Activated B cell treated with CpG ODN at 0.5 μM for 24 hours (primary cell): ENCODE data around the gene ACAN. TPM values are rescaled to one million over a fixed set of nuclear protein-coding genes. Genes with fewer than 3 reads are reported as not detected.

Source experiments
- ATAC-seq: fragments of 200-7000 bp; cut with Tn5 transposase; one replicate; pipeline ENCODE4 v1.10.0; 2021; ENCODE audit warnings: low read depth, mild to moderate bottlenecking, moderate library complexity
- CTCF ChIA-PET: fragments of 350-600 bp; sonication (Branson Sonifier 250); formaldehyde crosslinking; loops from one replicate; lab custom pipeline; 2021; ENCODE audit warnings: antibody characterized with exemption; lab: Charles Lee
- POLR2A ChIA-PET: fragments of 350-600 bp; sonication (Branson Sonifier 250); formaldehyde crosslinking; loops from one replicate; lab custom pipeline; 2021; ENCODE audit warnings: antibody characterized with exemption; lab: Charles Lee
- DNase-seq: peaks from one replicate; pipeline ENCODE4 v3.0.0; 2022
- H3K27ac Mint-ChIP-seq: one replicate; pipeline ENCODE4 v1.8.0; 2020; ENCODE audit warnings: mixed read lengths
- H3K27me3 Mint-ChIP-seq: one replicate; pipeline ENCODE4 v1.8.0; 2021; ENCODE audit warnings: mixed read lengths
- H3K36me3 Mint-ChIP-seq: one replicate; pipeline ENCODE4 v1.8.0; 2021; ENCODE audit warnings: low read depth, mixed read lengths
- H3K4me1 Mint-ChIP-seq: one replicate; pipeline ENCODE4 v1.8.0; 2021; ENCODE audit warnings: mixed read lengths
- H3K4me3 Mint-ChIP-seq: one replicate; pipeline ENCODE4 v1.8.0; 2020; ENCODE audit warnings: mild to moderate bottlenecking, mixed read lengths
- H3K9me3 Mint-ChIP-seq: one replicate; pipeline ENCODE4 v1.8.0; 2020; ENCODE audit warnings: mixed read lengths
- intact Hi-C: fragments of 100-400 bp; cut with micrococcal nuclease; formaldehyde crosslinking; loops from one replicate; pipeline ENCODE4 v1.15.1; 2024
- total RNA-seq: library from RNA; stranded (reverse); gene quantifications from 2 replicates; pipeline ENCODE4 v1.2.3, GENCODE V29; 2022
- TF ChIP-seq, protein P1 (sequence below): fragments of 200-600 bp; IDR thresholded peaks from one replicate; pipeline ENCODE4 v1.8.0; 2022; ENCODE audit warnings: antibody characterized with exemption, mild to moderate bottlenecking

ACAN gene
- total RNA-seq, result not detected in 2 replicates

GRCh38 chr15:88803241-88803919 is at the start of gene ACAN:
Gene ACAN, plus strand, starts transcription at chr15:88803436. Its CDS starts 32,771 bp downstream, at chr15:88836207.
- H3K4me1 Mint-ChIP-seq, result peaks cover 11% of the 10 kb centered on the region
- ChIA-PET POLR2A (no interaction called here), CTCF (interaction anchor here (3.1 kb wide), 1 partner anchor 179 kb away, joined by 13 read pairs; no protein-coding TSS in a partner anchor)
- no peak for ATAC-seq
- DNase-seq, result no peak
- H3K27me3 Mint-ChIP-seq, result peaks cover 59% of the 10 kb centered on the region
- intact Hi-C loops, result no loop called here
- H3K9me3 Mint-ChIP-seq, result no peaks in the 10 kb centered on the region
- no peak within 1 kb of the TSS for H3K27ac Mint-ChIP-seq
- H3K36me3 Mint-ChIP-seq, result no peaks in the 10 kb centered on the region
- H3K4me3 Mint-ChIP-seq, result peak within 1 kb of the TSS; percentile 68
- TF ChIP-seq, protein P1, sequence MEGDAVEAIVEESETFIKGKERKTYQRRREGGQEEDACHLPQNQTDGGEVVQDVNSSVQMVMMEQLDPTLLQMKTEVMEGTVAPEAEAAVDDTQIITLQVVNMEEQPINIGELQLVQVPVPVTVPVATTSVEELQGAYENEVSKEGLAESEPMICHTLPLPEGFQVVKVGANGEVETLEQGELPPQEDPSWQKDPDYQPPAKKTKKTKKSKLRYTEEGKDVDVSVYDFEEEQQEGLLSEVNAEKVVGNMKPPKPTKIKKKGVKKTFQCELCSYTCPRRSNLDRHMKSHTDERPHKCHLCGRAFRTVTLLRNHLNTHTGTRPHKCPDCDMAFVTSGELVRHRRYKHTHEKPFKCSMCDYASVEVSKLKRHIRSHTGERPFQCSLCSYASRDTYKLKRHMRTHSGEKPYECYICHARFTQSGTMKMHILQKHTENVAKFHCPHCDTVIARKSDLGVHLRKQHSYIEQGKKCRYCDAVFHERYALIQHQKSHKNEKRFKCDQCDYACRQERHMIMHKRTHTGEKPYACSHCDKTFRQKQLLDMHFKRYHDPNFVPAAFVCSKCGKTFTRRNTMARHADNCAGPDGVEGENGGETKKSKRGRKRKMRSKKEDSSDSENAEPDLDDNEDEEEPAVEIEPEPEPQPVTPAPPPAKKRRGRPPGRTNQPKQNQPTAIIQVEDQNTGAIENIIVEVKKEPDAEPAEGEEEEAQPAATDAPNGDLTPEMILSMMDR, result no peak

- Mint-ChIP-seq H3K4me3 (no peak overlapping the region), H3K9me3 (no peaks in the 10 kb centered on the region), H3K27me3 (peaks cover 9% of the 10 kb centered on the region), H3K4me1 (peaks cover 3% of the 10 kb centered on the region), H3K36me3 (no peaks in the 10 kb centered on the region), H3K27ac (no peak overlapping the region)
- TF ChIP-seq, protein P1, result no peak
- ChIA-PET POLR2A (no interaction called here), CTCF (no interaction called here)
- intact Hi-C loops, result no loop called here
- no peak for ATAC-seq
- DNase-seq, result no peak
These were observed 46.7 kb upstream of the ACAN start for GRCh38 chr15:88756521-88756920.

- H3K27me3 Mint-ChIP-seq, result peaks cover 9% of the 10 kb centered on the region
- H3K27ac Mint-ChIP-seq, result no peak overlapping the region
- TF ChIP-seq, protein P1, result no peak
- H3K9me3 Mint-ChIP-seq, result no peaks in the 10 kb centered on the region
- peaks cover 3% of the 10 kb centered on the region for H3K4me1 Mint-ChIP-seq
- H3K36me3 Mint-ChIP-seq, result no peaks in the 10 kb centered on the region
- no peak overlapping the region for H3K4me3 Mint-ChIP-seq
- CTCF ChIA-PET, result no interaction called here
- intact Hi-C loops, result no loop called here
- POLR2A ChIA-PET, result no interaction called here
- DNase-seq (no peak), ATAC-seq (no peak)
These were observed 46.3 kb upstream of the ACAN start for GRCh38 chr15:88756921-88757320.

- Mint-ChIP-seq H3K27ac (no peak overlapping the region), H3K36me3 (no peaks in the 10 kb centered on the region), H3K4me1 (no peaks in the 10 kb centered on the region), H3K9me3 (no peaks in the 10 kb centered on the region), H3K4me3 (no peak overlapping the region), H3K27me3 (peaks cover 3% of the 10 kb centered on the region)
- DNase-seq, result no peak
- ChIA-PET CTCF (no interaction called here), POLR2A (no interaction called here)
- TF ChIP-seq, protein P1, result no peak
- no peak for ATAC-seq
- intact Hi-C loops, result no loop called here
These were observed 43.4 kb upstream of the ACAN start for GRCh38 chr15:88759872-88760271.

GRCh38 chr15:88764448-88764847 is 38.8 kb upstream of the ACAN start:
- Mint-ChIP-seq H3K27ac (no peak overlapping the region), H3K36me3 (no peaks in the 10 kb centered on the region), H3K27me3 (peaks cover 20% of the 10 kb centered on the region), H3K4me3 (no peak overlapping the region), H3K4me1 (no peaks in the 10 kb centered on the region), H3K9me3 (no peaks in the 10 kb centered on the region)
- intact Hi-C loops, result no loop called here
- ChIA-PET CTCF (no interaction called here), POLR2A (no interaction called here)
- TF ChIP-seq, protein P1, result no peak
- DNase-seq (no peak), ATAC-seq (no peak)
